Measurements from ENCODE around the gene CASP8.

- TF ChIP-seq EZH2 (IDR thresholded peaks at IDR 0.05; ENCODE audit: insufficient read depth, low read length) (no peak), CTCF (IDR thresholded peaks at IDR 0.05; ENCODE audit: insufficient read depth, low read depth, low read length) (no peak)
Measured at GRCh38 chr2:201244829-201245228, 15.5 kb upstream of the CASP8 start.

All from astrocyte (in vitro differentiated cells and primary cell).